ENCODE measurements around the gene ATP2A3.

The ATP2A3 gene

DNA sequence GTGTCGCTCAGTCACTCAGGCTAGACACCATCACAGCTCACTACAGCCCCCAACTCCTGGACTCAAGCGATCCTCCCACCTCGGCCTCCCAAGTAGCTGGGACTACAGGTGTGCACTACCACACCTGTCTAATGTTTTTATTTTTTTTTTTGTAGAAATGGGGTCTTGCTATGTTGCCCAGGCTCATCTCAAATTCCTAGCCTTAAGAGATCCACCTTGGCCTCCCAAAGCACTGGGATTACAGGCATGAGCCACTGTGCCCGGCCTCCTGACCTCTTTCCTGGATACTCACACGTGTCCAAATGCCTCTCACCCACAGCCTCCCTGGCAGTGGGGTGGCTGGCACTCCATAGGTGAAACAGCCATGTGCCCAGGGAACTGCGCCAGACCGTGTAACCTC lies 88.9 kb downstream of the ATP2A3 start:
- TF ChIP-seq PPARA (CRISPR knock-in tag; IDR thresholded peaks at IDR 0.05; ENCODE audit: borderline replicate concordance) (no peak), ESRRG (CRISPR knock-in tag; IDR thresholded peaks at IDR 0.05) (no peak), ISL1 (CRISPR knock-in tag; IDR thresholded peaks at IDR 0.05) (no peak), ZC3H10 (CRISPR knock-in tag; IDR thresholded peaks at IDR 0.05) (no peak), ZNF565 (CRISPR knock-in tag; conservative IDR thresholded peaks at IDR 0.05; ENCODE audit: low read depth) (no peak), ZFP30 (CRISPR knock-in tag; IDR thresholded peaks at IDR 0.05) (no peak), SNAI2 (CRISPR knock-in tag; IDR thresholded peaks at IDR 0.05) (no peak), ARNTL (CRISPR knock-in tag; IDR thresholded peaks at IDR 0.05; ENCODE audit: borderline replicate concordance, low read depth) (no peak), GLIS3 (CRISPR knock-in tag; IDR thresholded peaks at IDR 0.05) (no peak)
- ATAC-seq = no peak

Measured in SK-N-SH treated with all-trans-retinoic acid at 6 μM for 48 hours (cell line).